Measurements from ENCODE around the gene BANP.

The BANP gene

DNA sequence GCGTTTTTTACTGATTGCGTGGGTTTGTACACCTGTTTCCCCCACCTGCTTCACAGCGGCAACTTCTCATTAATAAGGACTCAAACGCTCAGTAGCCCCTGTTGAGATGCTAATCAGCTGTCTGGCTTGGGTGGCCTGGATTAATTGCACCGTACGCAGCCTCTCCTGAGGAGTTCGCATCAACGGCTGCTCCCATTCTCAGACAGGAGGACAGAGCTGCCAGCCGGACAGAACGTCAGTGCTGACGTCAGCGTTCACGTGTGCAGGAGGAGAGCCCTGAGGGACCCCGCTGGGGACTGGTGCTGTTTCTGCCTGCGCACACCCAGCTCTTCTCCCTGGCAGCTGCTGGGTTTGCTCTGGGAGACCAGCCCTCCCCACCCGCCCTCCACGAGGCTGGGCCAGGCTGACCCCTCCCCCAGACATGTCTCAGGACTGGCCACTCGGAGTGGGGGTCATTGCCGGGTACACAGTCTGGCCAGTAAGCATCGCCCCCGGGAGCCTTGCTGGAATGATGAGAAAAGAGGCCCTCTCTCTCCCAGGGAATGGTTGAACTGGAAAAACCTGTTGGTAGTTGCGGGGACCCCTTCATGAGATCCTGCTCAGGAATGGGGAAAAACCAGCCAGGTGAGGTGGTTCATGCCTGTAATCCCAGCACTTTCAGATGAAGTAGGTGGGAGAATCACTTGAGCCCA is 5.7 kb upstream of the BANP start:
- H3K27ac ChIP-seq: peak overlapping the region; percentile 13; the same call in 1 of the 2 replicates
- TF ChIP-seq, protein P1, sequence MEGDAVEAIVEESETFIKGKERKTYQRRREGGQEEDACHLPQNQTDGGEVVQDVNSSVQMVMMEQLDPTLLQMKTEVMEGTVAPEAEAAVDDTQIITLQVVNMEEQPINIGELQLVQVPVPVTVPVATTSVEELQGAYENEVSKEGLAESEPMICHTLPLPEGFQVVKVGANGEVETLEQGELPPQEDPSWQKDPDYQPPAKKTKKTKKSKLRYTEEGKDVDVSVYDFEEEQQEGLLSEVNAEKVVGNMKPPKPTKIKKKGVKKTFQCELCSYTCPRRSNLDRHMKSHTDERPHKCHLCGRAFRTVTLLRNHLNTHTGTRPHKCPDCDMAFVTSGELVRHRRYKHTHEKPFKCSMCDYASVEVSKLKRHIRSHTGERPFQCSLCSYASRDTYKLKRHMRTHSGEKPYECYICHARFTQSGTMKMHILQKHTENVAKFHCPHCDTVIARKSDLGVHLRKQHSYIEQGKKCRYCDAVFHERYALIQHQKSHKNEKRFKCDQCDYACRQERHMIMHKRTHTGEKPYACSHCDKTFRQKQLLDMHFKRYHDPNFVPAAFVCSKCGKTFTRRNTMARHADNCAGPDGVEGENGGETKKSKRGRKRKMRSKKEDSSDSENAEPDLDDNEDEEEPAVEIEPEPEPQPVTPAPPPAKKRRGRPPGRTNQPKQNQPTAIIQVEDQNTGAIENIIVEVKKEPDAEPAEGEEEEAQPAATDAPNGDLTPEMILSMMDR (conservative IDR thresholded peaks at IDR 0.05): no peak

DNA sequence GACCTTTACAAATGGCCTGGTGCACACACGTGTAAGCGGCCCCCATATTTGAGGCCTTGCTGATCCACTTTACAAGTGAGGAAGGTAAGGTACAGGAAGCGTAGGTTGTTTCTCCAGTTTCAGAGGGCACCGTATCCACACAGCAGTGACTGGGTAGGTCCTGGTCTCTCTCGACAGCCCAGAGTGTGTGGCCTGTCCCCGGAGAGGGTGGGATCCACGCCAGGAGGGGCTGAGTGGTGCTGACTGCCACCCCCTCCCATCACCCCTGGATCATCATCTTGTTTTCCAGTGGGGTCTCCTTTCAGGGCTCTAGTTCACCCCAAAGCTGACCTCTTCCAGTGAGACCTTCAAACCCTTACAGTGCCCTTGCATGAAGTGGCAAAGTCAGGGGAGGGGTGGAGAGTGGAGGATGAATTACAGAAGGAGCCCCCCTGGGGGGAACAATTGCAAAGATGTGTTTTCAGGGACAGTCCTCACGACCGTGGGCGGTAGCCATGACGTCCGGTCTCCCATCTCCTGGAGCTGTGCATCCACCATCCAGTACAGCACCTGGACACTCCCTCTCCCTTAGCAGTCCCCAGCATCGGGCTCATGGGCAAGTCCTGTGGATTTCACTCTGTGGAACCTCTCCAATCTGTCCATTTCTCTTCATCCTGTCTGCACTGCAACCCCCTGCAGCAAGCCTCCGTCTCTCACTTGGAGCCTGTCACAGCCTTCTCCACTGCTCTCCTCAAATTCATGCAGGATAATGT is 4.5 kb upstream of the BANP start:
- TF ChIP-seq, protein P1 (conservative IDR thresholded peaks at IDR 0.05): no peak
- no peak overlapping the region for H3K27ac ChIP-seq

DNA sequence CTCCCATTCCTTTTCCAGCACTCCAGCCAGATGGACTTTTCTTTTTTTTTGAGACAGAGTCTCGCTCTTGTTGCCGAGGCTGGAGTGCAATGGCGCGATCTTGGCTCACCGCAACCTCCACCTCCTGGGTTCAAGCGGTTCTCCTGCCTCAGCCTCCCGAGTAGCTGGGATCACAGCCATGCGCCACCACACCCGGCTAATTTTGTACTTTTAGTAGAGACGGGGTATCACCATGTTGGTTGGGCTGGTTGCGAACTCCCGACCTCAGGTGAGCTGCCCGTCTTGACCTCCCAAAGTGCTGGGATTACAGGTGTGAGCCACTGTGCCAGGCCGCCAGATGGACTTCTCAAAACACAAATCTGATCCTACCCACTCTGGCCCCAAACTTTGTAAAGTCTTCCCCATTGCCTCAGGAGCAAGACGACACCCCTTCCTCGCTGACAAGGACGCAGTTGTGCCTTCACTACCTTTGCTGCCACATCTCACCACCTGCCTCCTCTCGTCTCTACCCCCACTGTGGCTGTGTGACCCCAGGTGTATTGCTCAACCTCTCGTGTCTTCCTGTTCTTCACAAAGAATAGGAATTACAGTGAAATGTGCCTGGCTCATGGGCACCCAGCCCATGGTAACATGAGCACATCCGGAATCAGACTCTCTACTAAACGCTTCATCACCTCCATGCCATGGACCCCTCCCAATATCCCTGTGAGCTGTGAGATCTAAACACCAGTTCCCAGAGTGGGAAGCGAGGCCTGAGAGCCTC is 3.7 kb upstream of the BANP start:
- no peak overlapping the region for H3K27ac ChIP-seq
- TF ChIP-seq, protein P1 (conservative IDR thresholded peaks at IDR 0.05): no peak

DNA sequence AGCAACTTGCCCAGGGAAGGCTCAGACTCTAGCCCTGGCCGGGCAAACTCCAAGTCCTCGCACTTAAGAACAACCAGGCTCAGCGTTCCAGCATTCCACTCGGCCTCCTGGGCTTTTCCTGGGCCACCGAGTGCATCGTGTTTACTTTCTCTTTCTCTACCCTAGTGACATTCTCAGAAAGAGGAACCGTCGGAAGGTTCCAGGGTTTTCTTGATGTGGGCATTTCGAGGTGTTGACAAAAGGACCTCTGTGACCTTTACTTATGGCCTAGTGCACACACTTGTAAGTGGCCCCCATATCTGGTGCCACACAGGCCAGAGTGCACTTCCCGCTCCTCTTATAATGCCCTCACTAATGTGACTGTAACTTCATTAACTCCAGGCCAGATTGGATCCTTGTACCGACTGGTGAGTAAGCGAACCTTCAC is 3.1 kb upstream of the BANP start:
- TF ChIP-seq, protein P1 (conservative IDR thresholded peaks at IDR 0.05): no peak
- no peak overlapping the region for H3K27ac ChIP-seq

DNA sequence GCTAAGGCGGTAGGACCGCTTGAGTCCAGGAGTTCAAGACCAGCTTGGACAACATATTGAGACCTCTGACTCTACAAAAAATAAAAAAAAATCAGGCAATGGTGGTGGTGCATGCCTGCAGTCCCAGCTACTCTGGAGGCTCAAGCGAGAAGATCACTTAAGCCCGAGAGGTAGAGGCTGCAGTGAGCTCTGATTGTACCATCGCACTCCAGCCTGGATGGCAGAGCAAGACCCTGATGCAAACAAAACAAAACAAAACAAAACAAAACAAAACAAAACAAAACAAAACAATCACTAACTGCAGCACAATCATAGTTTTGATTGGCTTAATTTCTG is 2.5 kb upstream of the BANP start:
- H3K27ac ChIP-seq: no peak overlapping the region
- TF ChIP-seq, protein P1 (conservative IDR thresholded peaks at IDR 0.05): no peak

GRCh38 chr16:87949071-87949744 is 2.0 kb upstream of the BANP start:
- TF ChIP-seq, protein P1 (conservative IDR thresholded peaks at IDR 0.05): no peak
- H3K27ac ChIP-seq: no peak overlapping the region

Data from VCaP (cell line).